A673 (cell line): ENCODE measurements around the gene RAP1GAP2. TPM values are rescaled to one million over a fixed set of nuclear protein-coding genes. Genes with fewer than 3 reads are reported as not detected.

ENCODE experiments used
- BruUV-seq: library from RNA; stranded (reverse); fragments of 400-500 nt; replicated peaks from 2 replicates; lab custom pipeline; 2021; lab: Mats Ljungman, UMichigan
- CTCF ChIA-PET: fragments of 300-600 bp; sonication (Branson Sonifier 250); formaldehyde crosslinking; loops from one replicate; lab custom pipeline; 2022; ENCODE audit warnings: antibody characterized with exemption; lab: Charles Lee
- POLR2A ChIA-PET: fragments of 300-600 bp; sonication (Branson Sonifier 250); formaldehyde crosslinking; loops from one replicate; lab custom pipeline; 2022; ENCODE audit warnings: antibody characterized with exemption; ENCODE audit not compliant: low non-redundant PET; lab: Charles Lee
- DNase-seq: peaks from one replicate; pipeline ENCODE4 v3.0.0-alpha.2; 2015; ENCODE audit warnings: low spot score
- H3K27ac ChIP-seq: fragments of 200-600 bp; sonication (generic); 2 replicates; pipeline ENCODE4 v1.5.1; 2016; ENCODE audit warnings: mixed run types, low read depth, mild to moderate bottlenecking, mixed read lengths, antibody characterized with exemption, low read length; ENCODE audit not compliant: poor library complexity, severe bottlenecking
- H3K27me3 ChIP-seq: fragments of 200-600 bp; sonication (generic); replicated peaks from 2 replicates; pipeline ENCODE4 v1.6.1; 2017; ENCODE audit warnings: mixed run types, low read depth, mild to moderate bottlenecking, mixed read lengths, antibody characterized with exemption, low read length; ENCODE audit not compliant: insufficient read depth, poor library complexity
- H3K36me3 ChIP-seq: fragments of 200-600 bp; sonication (generic); 2 replicates; pipeline ENCODE4 v1.6.1; 2016; ENCODE audit warnings: mixed run types, mild to moderate bottlenecking, mixed read lengths, antibody characterized with exemption, low read length; ENCODE audit not compliant: insufficient read depth, poor library complexity, severe bottlenecking
- H3K4me1 ChIP-seq: fragments of 200-600 bp; sonication (generic); 2 replicates; pipeline ENCODE4 v1.6.1; 2017; ENCODE audit warnings: mixed run types, mild to moderate bottlenecking, mixed read lengths, antibody characterized with exemption, low read length; ENCODE audit not compliant: insufficient read depth, poor library complexity, severe bottlenecking
- H3K4me3 ChIP-seq: fragments of 200-600 bp; sonication (generic); 2 replicates; pipeline ENCODE4 v1.5.1; 2016; ENCODE audit warnings: low read depth, mixed run types, mild to moderate bottlenecking, mixed read lengths, low read length; ENCODE audit not compliant: poor library complexity, severe bottlenecking
- H3K9me3 ChIP-seq: fragments of 200-600 bp; sonication (generic); 2 replicates; pipeline ENCODE4 v1.6.1; 2016; ENCODE audit warnings: mixed run types, low read depth, mild to moderate bottlenecking, mixed read lengths, antibody characterized with exemption, low read length; ENCODE audit not compliant: poor library complexity, severe bottlenecking
- CTCF ChIP-seq: fragments of 300-800, 200-600 bp; sonication (generic); conservative IDR thresholded peaks from 2 replicates; pipeline ENCODE4 v1.5.1; 2017; ENCODE audit warnings: low read depth, mild to moderate bottlenecking, antibody characterized with exemption, low read length, moderate library complexity, mixed read lengths
- EZH2 ChIP-seq: fragments of 200-600 bp; sonication (generic); IDR thresholded peaks from 2 replicates; pipeline ENCODE4 v1.6.1; 2017; ENCODE audit warnings: borderline replicate concordance, low read depth, mild to moderate bottlenecking, mixed read lengths, antibody characterized with exemption, low read length; ENCODE audit not compliant: poor library complexity, severe bottlenecking
- intact Hi-C: fragments of 100-400 bp; cut with micrococcal nuclease; formaldehyde crosslinking; loops from one replicate; pipeline ENCODE4 v1.10.0; 2022; ENCODE audit not compliant: unreplicated experiment
- total RNA-seq: library from RNA; stranded (reverse); gene quantifications from 2 replicates; pipeline ENCODE4 v1.2.3, GENCODE V29; 2021

Gene RAP1GAP2
- total RNA-seq, 1 experiment from 2014 or later = 0.06 TPM

GRCh38 chr17:2847381-2848333 lies 51.4 kb downstream of the RAP1GAP2 start:
- no peak overlapping the region for H3K27ac ChIP-seq
- no peak for TF ChIP-seq CTCF
- TF ChIP-seq EZH2 = no peak
- no peak overlapping the region for H3K4me3 ChIP-seq
- CTCF ChIA-PET = interaction anchor here (1.6 to 1.7 kb wide), 2 partner anchors 135 to 165 kb away, joined by 4 to 6 read pairs; no protein-coding TSS in a partner anchor
- DNase-seq = no peak
- no peaks in the 10 kb centered on the region for H3K4me1 ChIP-seq
- no TSS peak for BruUV-seq
- H3K27me3 ChIP-seq = peaks cover 25% of the 10 kb centered on the region
- no peaks in the 10 kb centered on the region for H3K9me3 ChIP-seq
- no peaks in the 10 kb centered on the region for H3K36me3 ChIP-seq
- intact Hi-C loops = loop anchor here (2.0 to 5.0 kb wide), 2 partner anchors 83 to 165 kb away; no protein-coding TSS in a partner anchor
- POLR2A ChIA-PET = no interaction called here

GRCh38 chr17:2849327-2849670 lies 53.1 kb downstream of the RAP1GAP2 start:
- no peaks in the 10 kb centered on the region for H3K9me3 ChIP-seq
- H3K27ac ChIP-seq = no peak overlapping the region

GRCh38 chr17:2850991-2851390 lies 54.8 kb downstream of the RAP1GAP2 start:
- ChIA-PET POLR2A (no interaction called here), CTCF (interaction anchor here (0.6 kb wide), 1 partner anchor 25 kb away, joined by 4 read pairs; no protein-coding TSS in a partner anchor)
- Histone ChIP-seq H3K9me3 (no peaks in the 10 kb centered on the region), H3K27ac (no peak overlapping the region), H3K4me3 (no peak overlapping the region), H3K36me3 (no peaks in the 10 kb centered on the region), H3K27me3 (peaks cover 50% of the 10 kb centered on the region), H3K4me1 (peaks cover 4% of the 10 kb centered on the region)
- DNase-seq = no peak
- no peak for TF ChIP-seq CTCF
- TF ChIP-seq EZH2 = no peak
- no TSS peak for BruUV-seq
- intact Hi-C loops = no loop called here

More at GRCh38 chr17:2849327-2849670, 53.1 kb downstream of the RAP1GAP2 start:
- POLR2A ChIA-PET = no interaction called here
- no peak for DNase-seq
- BruUV-seq = no TSS peak
- Histone ChIP-seq H3K36me3 (no peaks in the 10 kb centered on the region), H3K27me3 (peaks cover 38% of the 10 kb centered on the region), H3K4me3 (no peak overlapping the region), H3K4me1 (peaks cover 4% of the 10 kb centered on the region)
- TF ChIP-seq CTCF (no peak), EZH2 (no peak)
- intact Hi-C loops = loop anchor here (2.0 to 5.0 kb wide), 2 partner anchors 82 to 163 kb away; no protein-coding TSS in a partner anchor
- CTCF ChIA-PET = interaction anchor here (0.6 to 1.7 kb wide), 4 partner anchors 81 to 164 kb away, joined by 3 to 6 read pairs (median 4); no protein-coding TSS in a partner anchor
